ENCODE results near the gene SLC29A2.

The SLC29A2 gene

DNA sequence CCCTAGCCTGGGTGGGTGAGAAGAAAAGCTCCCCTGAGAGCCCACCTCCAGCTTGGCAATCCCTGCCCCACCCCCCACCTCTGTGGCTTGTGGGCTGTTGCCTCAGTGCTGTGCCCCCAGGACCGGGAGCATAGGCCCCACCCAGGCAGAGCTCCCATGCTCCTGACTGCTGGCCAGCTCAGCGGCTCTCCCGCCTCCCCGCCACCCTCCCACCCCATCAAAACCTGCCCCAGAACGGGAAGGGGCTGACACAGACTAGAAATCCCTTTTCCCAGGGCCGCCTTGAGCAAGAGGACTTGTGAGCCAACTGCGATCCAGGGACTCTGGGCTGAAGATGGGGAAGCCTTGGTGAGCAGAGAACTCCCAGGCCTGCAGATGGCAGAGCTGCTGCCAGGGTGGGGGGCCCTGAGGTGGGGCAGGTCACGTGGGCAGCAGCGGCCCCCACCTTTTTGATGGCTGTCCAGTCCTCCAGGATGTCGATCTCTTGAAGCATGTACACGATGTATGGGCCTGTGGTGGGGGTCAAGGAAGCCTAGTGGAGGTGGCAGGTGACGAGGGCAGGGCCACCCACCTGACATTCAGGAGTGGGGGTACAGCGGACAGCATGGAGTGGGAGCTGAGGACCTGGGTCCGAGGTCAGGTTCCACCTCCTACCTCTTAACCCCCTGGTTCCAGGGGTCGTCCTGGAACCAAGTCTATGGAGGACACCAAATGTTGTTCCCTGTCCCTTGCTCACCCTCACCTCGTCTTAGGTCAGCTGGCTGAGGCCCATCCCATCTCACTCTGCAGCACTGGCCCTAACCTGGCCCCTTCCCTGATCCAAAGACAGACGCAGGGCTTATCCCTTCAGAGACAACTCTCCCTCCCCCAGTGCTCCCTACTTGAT lies 33.0 kb downstream of the SLC29A2 start:
- DNase-seq (ENCODE audit: low spot score), result no peak
- H3K27ac ChIP-seq, result no peak overlapping the region
- no peak overlapping the region for H3K4me3 ChIP-seq
- TF ChIP-seq, protein P1, sequence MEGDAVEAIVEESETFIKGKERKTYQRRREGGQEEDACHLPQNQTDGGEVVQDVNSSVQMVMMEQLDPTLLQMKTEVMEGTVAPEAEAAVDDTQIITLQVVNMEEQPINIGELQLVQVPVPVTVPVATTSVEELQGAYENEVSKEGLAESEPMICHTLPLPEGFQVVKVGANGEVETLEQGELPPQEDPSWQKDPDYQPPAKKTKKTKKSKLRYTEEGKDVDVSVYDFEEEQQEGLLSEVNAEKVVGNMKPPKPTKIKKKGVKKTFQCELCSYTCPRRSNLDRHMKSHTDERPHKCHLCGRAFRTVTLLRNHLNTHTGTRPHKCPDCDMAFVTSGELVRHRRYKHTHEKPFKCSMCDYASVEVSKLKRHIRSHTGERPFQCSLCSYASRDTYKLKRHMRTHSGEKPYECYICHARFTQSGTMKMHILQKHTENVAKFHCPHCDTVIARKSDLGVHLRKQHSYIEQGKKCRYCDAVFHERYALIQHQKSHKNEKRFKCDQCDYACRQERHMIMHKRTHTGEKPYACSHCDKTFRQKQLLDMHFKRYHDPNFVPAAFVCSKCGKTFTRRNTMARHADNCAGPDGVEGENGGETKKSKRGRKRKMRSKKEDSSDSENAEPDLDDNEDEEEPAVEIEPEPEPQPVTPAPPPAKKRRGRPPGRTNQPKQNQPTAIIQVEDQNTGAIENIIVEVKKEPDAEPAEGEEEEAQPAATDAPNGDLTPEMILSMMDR (IDR thresholded peaks at IDR 0.05), result no peak

DNA sequence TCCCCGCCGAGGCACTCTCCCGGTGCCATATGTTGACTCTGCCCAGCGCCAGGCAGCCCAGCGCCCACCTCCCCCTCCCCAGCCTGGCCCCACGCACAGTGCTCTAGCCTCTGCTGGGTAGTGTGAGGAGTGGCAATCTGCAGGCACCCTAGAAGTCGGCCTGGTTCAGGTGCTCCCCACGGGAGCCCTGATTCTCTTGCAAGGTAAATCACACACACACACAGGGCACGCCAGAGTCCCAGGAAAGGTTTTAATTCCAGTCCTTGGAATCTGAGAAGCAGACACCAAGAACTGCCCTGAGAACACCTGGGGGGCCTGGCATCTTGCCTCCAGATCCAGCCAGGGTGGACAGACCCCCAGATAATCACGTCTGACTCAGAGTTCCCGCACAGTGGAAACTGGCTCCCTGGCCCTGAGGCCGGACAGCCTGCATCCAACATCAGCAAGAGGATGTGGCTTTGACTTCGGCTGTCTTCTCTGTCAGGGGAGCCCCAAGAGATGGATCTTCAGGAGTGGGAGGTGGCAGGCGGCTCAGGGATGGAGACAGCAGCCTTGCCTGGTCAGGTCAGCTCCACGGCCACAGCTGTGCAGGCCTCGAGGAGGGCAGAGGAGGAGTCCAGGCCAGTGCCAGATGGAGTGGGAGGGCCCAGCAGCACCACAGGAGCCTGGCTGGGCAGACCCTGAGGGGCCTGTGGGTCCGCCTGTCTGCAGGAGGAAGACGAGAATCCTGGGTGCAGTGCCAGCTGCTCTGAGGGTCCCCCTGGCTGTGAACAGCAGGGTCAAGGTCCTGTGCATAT lies 34.3 kb downstream of the SLC29A2 start:
- peak; percentile 69 for DNase-seq (ENCODE audit: low spot score)
- TF ChIP-seq, protein P1 (IDR thresholded peaks at IDR 0.05), result no peak
- no peak overlapping the region for H3K4me3 ChIP-seq
- peak overlapping the region in 1 of 2 donors; percentile 79 for H3K27ac ChIP-seq

DNA sequence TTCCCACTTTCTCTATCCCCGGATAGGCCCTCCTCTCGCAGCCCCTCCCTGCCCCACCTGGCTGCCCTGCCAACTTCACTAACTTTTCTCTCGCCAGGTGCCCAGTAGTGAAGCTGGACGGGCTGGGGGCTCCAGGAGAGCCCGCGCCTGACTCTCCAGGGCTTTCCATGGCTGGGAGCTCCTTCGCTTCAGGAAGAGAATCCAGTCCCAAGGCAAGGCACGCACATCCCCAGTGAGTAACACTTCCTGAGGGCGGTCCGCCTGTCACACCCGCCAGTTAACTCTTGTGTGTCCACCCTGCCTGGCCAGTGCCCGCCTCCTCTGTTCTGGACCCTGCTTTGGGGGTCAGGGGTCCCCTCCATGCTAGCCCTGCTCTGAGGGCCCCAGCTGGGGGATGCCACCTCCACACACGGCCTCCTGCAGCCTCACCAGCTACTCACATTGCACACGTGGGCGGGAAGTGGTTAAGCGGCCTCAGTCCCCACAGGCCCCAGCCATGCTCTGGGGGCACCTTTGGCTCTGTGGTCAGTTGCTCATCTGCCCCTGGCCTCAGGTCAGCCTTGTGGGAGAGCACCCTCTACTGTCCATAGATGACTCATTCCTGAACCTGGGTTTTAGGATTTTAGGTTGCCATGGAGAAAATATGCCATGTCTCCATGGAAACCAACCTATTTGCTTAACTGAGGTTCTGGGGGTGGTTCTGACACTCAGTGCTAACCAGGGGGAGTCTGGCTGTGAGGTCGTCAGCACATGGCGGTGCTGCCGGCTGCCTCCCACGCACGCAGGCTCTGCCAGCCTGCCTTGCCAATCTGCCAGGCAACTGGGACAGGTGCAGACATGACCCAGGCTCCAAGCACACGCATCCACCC lies 35.1 kb downstream of the SLC29A2 start, which contains the start of gene RIN1:
TSS of gene RIN1 (minus strand) at position 201 of the 869 bp plus-strand sequence. CDS start at position 169, 32 bp downstream.
- peak; percentile 85 for DNase-seq (ENCODE audit: low spot score)
- TF ChIP-seq, protein P1 (IDR thresholded peaks at IDR 0.05), result no peak
- peak within 1 kb of the TSS; percentile 87 for H3K4me3 ChIP-seq
- H3K27ac ChIP-seq, result peak within 1 kb of the TSS; percentile 48 to 79

DNA sequence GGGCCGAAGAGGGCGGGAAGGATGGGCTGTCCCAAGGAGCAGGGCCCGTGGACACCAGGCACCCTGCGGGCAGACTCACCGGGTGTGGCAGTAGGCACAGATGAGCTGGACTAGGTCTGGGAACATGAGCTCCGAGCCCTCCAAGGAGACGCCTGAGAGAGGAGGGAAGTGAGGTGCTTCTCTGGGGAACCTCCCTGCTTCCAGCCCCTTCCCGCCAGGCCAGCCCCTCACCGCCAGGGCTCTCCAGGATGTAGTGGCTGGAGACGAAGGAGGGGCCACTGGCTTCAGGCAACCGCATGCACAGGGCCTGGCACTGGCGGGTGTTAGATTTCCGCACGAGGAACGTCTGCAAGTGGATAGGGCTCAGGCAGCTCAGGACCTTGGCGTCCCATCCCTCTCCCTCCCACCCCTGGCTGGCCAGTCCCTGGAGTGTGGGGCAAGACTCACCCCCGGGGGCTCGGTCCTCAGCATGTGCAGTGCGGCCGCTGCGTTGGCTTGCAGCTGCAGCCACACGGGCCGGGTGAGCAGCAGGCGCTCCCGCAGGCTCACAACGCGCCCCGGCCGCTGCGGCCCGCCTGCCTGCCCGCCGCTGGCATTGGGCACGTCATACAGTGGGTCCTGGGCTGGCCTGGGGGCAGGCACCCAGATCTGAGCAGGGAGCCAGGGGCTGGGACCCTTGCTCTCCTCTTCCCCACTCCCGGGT lies 35.9 kb downstream of the SLC29A2 start:
- Histone ChIP-seq H3K27ac (peak overlapping the region; percentile 48 to 79), H3K4me3 (peak overlapping the region; percentile 87)
- TF ChIP-seq, protein P1 (IDR thresholded peaks at IDR 0.05), result no peak
- DNase-seq (ENCODE audit: low spot score), result peak; percentile 79

DNA sequence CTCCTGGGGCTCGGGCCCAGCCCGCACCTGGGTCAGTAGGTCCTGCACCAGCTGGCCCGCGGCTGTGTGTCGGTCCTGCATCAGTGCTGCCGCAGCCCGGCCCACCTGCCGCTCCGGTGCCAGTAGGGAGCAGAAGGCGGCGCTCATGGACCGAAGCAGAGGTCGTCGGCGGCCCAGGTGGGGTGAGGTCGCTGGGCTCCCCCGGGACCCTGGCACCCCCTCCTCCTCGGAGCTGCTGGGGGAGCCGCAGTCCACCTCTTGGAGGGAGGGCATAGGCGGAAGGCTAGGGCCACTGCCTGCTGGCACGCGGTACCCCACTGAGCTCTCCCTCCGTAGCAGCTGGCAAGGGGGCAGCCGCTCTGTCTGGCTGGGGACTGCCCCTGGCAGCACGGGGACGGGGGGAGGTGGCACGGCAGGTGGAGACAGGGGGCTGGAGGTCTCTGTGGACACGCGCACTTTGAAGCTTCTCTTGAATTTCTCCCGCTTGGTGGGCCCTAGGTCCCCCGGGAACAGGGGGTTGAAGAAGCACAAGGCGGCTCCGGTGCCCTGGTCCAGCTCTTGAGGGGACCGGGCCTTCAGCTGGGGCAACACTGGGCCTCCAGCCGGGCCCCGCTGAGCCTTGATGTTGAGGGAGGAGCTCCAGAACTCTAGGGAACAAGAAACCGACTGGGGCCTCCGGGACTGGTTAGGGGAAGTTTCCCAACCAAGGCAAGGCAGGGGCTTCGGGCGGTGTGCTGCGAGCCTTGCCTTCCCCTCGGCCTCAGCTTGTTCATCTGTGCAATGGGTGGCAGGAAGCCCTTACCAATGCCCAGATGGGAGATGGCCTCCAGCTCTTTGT lies 36.7 kb downstream of the SLC29A2 start:
- peak overlapping the region; percentile 87 for H3K4me3 ChIP-seq
- peak overlapping the region in 1 of 2 donors; percentile 79 for H3K27ac ChIP-seq
- TF ChIP-seq, protein P1 (IDR thresholded peaks at IDR 0.05), result no peak
- peak; percentile 71 for DNase-seq (ENCODE audit: low spot score)

Data from coronary artery (tissue), 2 donors.